SU-DHL-6 (cell line): Measurements from ENCODE around the gene SPTSSB.

Experiments
- H2AFZ ChIP-seq: fragments of 200-600 bp; sonication (generic); 2 replicates; pipeline ENCODE4 v1.6.1; 2014; ENCODE audit warnings: low read depth, mild to moderate bottlenecking, moderate library complexity, mixed read lengths, antibody characterized with exemption, low read length; ENCODE audit not compliant: severe bottlenecking
- H3F3A ChIP-seq: fragments of 200-600 bp; shearing (Covaris generic); 2 replicates; pipeline ENCODE4 v1.6.0; 2016; ENCODE audit warnings: antibody characterized with exemption, mild to moderate bottlenecking; ENCODE audit not compliant: insufficient read depth
- H3K27ac ChIP-seq: fragments of 200-600 bp; sonication (generic); 2 replicates; pipeline ENCODE4 v1.5.1; 2016; ENCODE audit warnings: low read depth, mild to moderate bottlenecking, low read length, moderate library complexity, mixed read lengths
- H3K27me3 ChIP-seq: fragments of 200-600 bp; sonication (generic), shearing (Covaris generic); 2 replicates; pipeline ENCODE4 v1.6.0; 2014; ENCODE audit warnings: mild to moderate bottlenecking, low read length
- H3K36me3 ChIP-seq: fragments of 200-600 bp; sonication (generic); 2 replicates; pipeline ENCODE4 v1.6.1; 2014; ENCODE audit warnings: mild to moderate bottlenecking, low read length, mixed read lengths
- H3K4me2 ChIP-seq: fragments of 300-600, 200-600 bp; shearing (Covaris generic), sonication (generic); 2 replicates; pipeline ENCODE4 v1.6.0; 2014; ENCODE audit warnings: low read length, low read depth, mild to moderate bottlenecking; ENCODE audit not compliant: poor library complexity, severe bottlenecking
- H3K4me3 ChIP-seq: fragments of 200-600 bp; sonication (generic); 2 replicates; pipeline ENCODE4 v1.5.1; 2014; ENCODE audit warnings: antibody characterized with exemption, low read length, mild to moderate bottlenecking, mixed read lengths; ENCODE audit not compliant: insufficient read depth, poor library complexity, severe bottlenecking
- H3K79me2 ChIP-seq: fragments of 200-600 bp; sonication (generic); 2 replicates; pipeline ENCODE4 v1.6.1; 2014; ENCODE audit warnings: mild to moderate bottlenecking, low read length, moderate library complexity; ENCODE audit not compliant: insufficient read depth
- H3K9ac ChIP-seq: fragments of 200-600 bp; sonication (generic); 2 replicates; pipeline ENCODE4 v1.7.0; 2014; ENCODE audit warnings: mild to moderate bottlenecking, low read length
- H3K9me2 ChIP-seq: fragments of 200-600 bp; sonication (generic); replicated peaks from 2 replicates; pipeline ENCODE4 v1.6.1; 2014; ENCODE audit warnings: low read length; ENCODE audit not compliant: insufficient read depth
- H3K9me3 ChIP-seq: fragments of 200-600 bp; sonication (generic); 2 replicates; pipeline ENCODE4 v1.6.1; 2014; ENCODE audit warnings: low read length, mixed read lengths; ENCODE audit not compliant: insufficient read depth
- H4K20me1 ChIP-seq: fragments of 200-600 bp; sonication (generic); 2 replicates; pipeline ENCODE4 v1.6.1; 2014; ENCODE audit warnings: low read depth, mild to moderate bottlenecking, antibody characterized with exemption, low read length, moderate library complexity, mixed read lengths
- CTCF ChIP-seq: fragments of 200-600 bp; sonication (generic); IDR thresholded peaks from one replicate; pipeline ENCODE4 v1.5.1; 2017; ENCODE audit warnings: antibody characterized with exemption, mild to moderate bottlenecking, low read length, moderate library complexity; ENCODE audit not compliant: insufficient read depth, poor library complexity, severe bottlenecking
- EZH2phosphoT487 ChIP-seq: fragments of 200-600 bp; sonication (generic), shearing (Covaris generic); conservative IDR thresholded peaks from 2 replicates; pipeline ENCODE4 v1.6.1; 2018; ENCODE audit warnings: mild to moderate bottlenecking, antibody characterized with exemption, low read length, moderate library complexity, mixed read lengths

Gene SPTSSB

GRCh38 chr3:161392853-161393252 is 21.5 kb upstream of the SPTSSB start:
- Histone ChIP-seq H3K9me2 (no peaks in the 10 kb centered on the region), H3K27me3 (no peaks in the 10 kb centered on the region), H3K9ac (no peak overlapping the region), H3K27ac (no peak overlapping the region), H3K79me2 (no peaks in the 10 kb centered on the region), H3K4me3 (no peak overlapping the region), H3K9me3 (no peaks in the 10 kb centered on the region), H3K36me3 (no peaks in the 10 kb centered on the region), H4K20me1 (no peaks in the 10 kb centered on the region), H3K4me2 (no peak overlapping the region), H2AFZ (no peak overlapping the region), H3F3A (no peaks in the 10 kb centered on the region)
- TF ChIP-seq EZH2phosphoT487 = no peak
- TF ChIP-seq CTCF = no peak

- Histone ChIP-seq H3K4me3 (no peak overlapping the region), H3K9ac (no peak overlapping the region), H4K20me1 (no peaks in the 10 kb centered on the region), H3F3A (no peaks in the 10 kb centered on the region), H3K27ac (no peak overlapping the region), H3K9me2 (no peaks in the 10 kb centered on the region), H3K27me3 (no peaks in the 10 kb centered on the region), H3K79me2 (no peaks in the 10 kb centered on the region), H3K4me2 (no peak overlapping the region), H3K9me3 (no peaks in the 10 kb centered on the region), H2AFZ (no peak overlapping the region), H3K36me3 (no peaks in the 10 kb centered on the region)
- TF ChIP-seq EZH2phosphoT487 (no peak), CTCF (no peak)
Measured at GRCh38 chr3:161390200-161390599, 18.9 kb upstream of the SPTSSB start.

- Histone ChIP-seq H4K20me1 (no peaks in the 10 kb centered on the region), H3F3A (no peaks in the 10 kb centered on the region), H3K4me3 (no peak overlapping the region), H3K79me2 (no peaks in the 10 kb centered on the region), H3K27ac (no peak overlapping the region), H2AFZ (no peak overlapping the region), H3K9ac (no peak overlapping the region), H3K36me3 (no peaks in the 10 kb centered on the region), H3K27me3 (no peaks in the 10 kb centered on the region), H3K9me2 (no peaks in the 10 kb centered on the region), H3K9me3 (no peaks in the 10 kb centered on the region), H3K4me2 (no peak overlapping the region)
- TF ChIP-seq EZH2phosphoT487 (no peak), CTCF (no peak)
Measured at GRCh38 chr3:161389445-161390035, 18.2 kb upstream of the SPTSSB start.
